Measurements from ENCODE around the gene PEX11B.

The PEX11B gene

DNA sequence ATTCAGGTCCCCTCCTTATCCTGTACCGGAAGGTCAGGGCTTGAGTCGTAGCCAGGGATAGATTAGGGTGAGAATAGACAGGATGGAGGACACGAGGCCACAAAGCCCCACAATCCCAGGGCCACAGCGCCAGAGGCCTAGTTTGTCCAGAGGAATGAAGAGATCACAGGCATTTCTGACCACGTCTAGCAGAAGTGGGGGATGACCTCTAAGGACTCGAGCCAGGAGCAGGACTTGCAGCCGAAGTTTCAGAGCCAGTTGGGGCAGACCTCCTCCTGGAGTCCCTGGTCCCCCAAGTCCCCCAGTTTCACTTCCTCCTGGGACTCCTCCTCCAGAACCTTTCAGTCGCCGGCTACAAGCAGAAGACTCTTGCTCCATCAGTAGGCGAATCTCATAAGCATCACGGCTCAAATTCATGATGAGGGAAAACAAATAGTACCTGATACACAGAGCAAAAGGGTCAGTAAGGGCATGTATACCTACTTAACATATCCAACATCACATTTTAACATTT, 6.3 kb downstream of the PEX11B start:
- DNase-seq = no peak

DNA sequence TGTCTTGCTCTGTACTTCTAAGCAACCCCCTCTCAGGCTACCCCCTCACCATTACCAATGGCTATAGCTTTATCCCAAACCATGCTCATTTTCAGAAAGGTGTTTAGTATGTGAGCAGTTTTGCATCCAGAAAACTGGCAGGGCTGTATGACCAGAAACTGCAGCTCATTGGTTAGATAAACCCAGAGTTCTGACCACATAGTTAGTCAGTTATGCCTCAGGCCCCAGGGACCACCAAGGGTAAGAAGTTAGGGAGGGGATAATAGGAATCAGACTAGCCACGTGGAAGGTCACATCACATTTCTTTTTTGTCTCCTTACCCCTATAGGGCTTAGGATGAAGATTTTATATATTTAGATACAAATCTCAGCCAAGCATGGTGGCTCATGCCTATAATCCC, 9.9 kb downstream of the PEX11B start:
- DNase-seq = no peak

DNA sequence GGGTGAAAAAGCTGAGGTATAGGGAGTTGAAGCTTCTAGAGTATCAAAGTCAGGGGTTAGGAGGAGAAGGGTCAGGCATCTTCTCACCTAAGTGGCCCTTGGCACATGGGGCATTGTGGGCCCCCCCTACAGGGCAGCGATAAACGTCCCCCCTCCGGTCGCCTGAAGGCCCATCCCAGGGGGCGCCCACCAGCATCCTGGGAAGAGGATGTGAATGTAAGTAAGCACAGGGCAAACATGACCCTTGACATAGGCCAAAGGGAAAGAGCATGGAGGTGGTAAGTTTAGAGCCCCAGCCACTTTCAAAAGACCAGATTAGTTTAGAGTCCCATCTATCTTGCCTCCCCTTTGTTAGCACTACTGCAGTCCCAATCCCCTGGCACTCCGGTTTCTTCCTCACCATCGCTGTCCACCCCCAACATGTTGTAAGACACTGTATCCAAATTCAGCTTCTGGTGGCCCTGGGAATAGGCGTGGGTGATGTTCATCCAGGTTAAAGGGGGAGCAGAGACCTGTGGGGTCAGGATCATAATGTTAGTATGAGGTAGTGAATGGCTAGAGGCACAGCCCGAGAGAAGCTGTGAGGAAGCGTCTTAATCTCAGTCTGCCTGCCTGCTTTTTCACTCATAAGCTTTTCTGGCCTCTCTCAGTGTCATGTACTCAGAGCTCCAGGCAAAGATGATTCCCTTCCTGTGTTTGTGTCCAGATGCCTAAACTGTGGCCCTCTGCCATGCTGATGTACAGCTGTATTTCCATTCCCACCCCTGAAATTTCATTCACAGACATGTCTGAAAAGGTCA, 11.4 kb downstream of the PEX11B start:
- no peak for DNase-seq

DNA sequence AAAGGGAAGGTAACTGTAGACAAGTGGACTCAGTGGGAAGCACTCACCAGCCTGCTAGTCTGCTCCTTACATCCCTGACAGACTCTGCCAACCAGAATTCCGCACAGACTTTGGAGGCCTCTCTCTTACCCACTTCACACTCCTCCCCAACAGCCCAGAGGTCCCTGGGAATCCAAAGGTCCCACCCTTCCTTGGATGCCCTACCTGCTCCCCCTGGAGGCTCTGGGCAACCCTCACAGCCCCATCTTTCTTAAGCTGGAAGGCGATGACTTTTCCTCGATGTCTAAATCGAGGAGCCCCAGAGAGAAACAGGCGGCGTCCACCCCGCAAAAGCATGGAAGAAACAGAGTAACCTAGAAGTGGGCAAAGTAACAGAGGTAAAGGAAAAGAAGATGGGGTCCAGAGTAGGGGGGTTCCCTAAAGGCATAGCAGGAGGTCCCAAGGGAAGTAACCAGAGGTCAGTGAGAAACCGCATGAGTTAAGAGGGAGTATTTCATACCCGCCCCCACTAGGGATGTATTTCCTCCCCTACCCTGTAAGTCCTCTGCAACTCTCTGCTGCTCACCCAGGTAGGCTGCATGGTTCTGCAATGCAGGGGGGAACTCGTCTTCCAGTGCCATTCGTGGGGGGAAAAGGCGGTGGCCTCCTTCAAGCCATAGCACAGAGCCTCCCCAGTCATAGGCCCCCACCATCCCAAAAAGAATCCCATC, 17.1 kb downstream of the PEX11B start:
- DNase-seq = no peak

DNA sequence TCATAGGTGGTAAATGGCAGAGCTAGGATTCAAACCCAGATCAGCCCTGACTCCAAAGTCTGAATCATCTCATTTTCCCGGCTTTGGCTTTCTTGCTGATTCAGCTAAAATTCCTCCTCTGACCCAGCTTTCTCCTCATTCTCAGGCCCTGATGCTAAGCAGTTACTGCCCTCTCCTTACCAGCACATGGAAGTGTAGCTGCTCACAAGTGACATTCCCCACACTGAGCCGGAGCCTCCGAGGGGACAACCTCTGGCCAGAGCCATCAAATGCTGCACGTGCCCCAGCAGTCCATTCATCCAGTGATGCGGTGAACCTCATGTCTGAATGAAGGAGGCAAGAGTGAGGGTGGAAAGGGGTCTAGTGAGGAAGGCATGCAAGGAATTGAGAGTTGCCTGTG, 19.8 kb downstream of the PEX11B start:
- no peak for DNase-seq

DNA sequence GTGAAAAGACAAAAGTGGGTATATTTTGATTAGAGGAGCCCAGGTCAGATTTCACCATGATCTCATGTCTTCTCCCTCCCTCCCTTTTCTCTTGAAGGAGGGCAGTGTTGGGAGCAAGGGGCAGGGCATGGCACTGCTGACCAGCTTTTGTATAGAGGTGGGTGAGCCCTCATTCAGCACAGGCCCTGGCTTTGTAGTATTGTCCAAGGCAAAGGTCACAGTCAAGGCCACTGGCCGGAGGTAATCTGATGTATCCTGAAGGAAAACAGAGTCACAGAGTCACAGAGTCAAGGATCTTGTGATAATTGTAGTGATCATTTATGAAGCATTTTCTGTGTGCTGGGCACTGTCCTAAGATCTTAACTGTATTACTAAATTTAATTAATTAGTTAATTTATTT, 20.5 kb downstream of the PEX11B start:
- no peak for DNase-seq

DNA sequence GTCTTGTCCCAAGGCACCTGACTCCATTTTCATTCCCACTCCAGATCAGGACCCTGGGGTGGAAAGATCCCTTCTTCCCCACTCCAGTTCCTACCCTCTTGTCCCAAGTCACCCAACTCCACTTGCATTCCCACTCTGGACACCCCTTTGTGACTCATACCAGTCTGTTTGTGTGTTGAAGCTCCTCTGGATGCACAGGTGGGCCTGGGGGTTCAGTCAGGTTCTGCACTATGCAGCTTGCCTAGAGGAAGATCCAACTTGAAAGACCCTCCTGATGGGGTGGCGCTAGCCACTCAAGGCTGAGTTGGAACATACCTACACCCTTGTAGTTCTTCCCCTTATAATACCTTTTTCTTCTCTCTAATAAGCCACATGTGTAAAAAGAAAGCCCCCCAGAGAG, 23.0 kb downstream of the PEX11B start:
- no peak for DNase-seq

DNA sequence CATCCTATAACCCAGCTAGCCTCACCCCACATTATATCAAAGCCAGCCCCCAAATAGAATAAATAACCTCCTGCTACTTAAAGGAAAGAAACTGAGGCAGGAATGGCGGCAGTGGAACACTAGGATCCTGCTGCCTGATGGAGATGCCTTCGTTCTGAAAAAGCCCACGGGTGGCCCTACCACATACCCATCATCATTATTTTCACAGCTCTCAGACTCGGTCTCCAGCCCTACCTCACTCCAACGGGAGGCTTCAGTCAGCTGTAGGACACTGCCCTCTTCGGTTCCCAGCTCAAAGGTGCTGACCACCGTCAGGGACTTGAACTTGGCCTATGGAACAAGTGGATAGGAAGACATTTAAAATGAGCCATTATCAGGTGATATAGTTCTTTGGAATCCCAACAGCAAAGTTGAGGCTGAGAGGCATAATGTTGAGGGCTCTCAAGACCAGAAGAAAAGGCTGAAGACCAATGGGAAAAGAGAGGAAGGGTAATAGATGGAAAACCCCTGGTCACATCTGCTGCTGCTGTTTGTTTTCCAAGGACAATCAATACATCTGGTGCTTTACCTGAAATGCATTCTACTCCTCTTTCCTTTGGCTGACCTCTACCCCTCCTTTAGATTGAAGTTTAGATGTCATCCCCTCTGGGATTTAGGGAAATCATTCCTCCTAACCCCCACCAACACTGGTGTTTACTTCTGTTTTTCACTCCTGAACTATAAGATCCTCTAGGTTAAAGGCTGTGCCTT, 25.0 kb downstream of the PEX11B start:
- DNase-seq = no peak

DNA sequence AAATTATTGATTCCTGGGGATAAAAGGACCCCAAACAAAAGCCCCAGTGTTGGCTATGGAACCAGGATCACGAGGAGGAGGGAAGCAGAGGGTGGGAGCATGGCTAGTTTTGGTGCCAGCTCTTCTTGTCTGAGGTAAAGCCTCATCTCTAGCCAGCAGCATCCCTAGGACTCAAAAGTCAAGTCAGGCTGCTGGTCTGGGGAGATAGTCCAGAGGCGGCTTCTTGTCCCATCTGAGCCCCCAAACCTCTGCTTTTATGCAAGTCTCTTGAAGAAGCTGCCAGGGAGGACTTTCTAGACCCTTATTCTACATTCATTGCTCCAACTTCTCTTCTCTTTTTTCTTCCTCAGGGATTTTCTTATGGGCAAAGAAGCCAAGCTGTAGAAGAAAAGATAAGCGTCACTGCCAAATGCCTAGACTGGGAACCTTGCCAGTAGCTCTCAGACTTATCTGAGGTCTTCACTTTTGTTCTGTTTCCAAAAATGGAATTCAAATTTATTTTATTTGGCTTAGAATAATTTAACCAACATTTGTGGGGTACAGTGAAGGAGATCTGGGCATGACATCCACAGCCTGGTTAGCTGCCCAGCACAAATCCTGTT, 25.9 kb downstream of the PEX11B start:
- DNase-seq = peak in 3 of 56 donors; percentile 29 to 34 (median 32)

DNA sequence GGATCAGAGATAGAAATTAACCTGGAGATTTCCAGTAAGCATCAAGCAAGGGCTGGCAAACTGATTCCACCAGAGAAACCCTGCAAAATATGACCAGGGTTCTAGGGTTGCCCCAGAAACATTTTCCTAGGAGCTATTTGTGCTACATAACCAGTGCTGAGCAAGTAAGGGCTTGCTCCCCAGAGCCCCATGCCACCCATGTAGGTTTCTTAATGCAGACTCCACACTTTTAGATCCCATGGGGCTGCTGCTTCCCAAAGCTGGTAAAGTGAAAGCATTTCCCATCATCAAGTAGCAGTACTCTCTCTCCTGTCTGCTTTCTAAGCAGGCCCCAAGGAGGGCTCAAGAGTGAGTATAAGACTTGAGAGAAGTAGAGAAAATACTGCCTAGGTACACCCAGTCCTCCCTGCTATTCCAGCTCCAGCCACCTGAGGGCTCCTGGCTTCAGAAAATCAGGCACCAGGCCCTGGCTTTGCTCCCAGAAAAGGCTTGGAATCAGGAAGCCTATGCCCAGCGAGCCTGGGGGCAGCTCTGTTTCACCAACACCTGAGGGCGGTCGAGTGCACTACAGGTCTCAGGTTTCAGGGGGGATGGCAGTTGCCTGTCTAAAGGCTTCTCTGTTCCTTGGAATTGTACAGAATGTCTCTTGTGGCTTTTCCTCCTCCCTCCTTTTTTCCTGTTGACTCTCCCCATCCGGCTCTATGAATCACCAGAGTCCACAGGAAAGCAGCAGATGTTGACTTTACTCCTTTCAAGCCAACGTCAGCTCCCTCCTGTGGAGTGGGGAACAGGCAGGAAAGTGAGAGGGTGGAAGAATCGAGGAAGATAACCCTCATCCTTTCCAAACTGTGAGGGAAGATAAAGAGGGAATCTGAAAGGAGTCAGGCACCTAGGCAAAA, 26.7 kb downstream of the PEX11B start:
- peak in 55 of 56 donors; percentile 30 to 95 (median 79) for DNase-seq

DNA sequence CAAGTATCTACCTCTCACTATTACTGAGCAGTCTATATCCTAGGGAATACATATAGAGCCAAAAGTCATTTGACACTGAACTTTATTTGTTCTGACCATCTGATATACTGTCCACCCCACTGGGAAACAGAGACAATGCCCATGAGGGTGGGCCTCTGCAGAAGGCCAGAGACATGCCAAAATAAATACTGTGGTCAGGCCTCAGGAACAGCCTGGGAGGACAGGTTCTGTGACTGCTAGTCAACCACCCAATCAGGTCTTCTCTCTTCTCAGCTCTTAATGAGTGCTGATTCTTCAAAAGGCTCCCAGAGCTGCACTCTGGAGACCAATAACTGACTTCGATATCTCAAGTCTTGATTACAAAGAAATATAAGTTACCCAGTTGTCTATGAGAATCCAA, 27.4 kb downstream of the PEX11B start:
- no peak for DNase-seq

DNA sequence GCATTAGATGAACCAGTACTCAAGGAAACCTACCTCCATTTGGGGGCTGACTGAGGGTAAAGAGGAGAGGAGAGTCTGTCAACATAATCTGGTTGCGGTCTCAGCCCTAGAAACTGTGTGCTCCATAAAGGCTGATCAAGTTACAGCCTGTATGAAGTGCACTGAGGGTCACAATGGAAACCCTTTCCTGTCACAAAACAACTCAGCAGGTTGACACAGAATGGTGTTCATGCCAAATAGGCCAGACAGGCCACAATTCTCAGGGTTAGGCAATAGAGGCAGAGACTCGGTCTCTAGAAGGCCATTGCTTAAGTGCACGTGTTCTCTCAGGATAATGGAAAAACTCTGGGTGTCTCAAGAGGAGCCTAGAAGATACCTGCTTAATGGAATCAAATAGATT, 28.8 kb downstream of the PEX11B start:
- DNase-seq = no peak

DNA sequence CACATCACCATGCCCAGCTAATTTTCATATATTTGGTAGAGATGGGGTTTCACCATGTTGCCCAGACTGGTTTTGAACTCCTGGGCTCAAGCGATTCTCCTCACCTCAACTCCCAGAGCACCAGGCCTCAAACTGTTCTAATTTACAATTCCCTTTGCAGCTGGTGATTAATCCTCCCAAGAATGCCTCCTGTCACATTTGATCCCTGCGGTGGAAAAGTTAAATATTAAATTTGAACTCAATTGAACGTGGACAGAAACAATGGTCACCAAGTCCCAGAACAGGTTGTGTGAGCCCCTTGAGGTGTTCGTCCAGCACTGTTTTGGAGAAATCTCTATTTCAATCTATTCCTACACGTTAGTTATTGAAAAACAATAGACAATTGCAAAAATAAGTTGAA, 30.9 kb downstream of the PEX11B start:
- no peak for DNase-seq

DNA sequence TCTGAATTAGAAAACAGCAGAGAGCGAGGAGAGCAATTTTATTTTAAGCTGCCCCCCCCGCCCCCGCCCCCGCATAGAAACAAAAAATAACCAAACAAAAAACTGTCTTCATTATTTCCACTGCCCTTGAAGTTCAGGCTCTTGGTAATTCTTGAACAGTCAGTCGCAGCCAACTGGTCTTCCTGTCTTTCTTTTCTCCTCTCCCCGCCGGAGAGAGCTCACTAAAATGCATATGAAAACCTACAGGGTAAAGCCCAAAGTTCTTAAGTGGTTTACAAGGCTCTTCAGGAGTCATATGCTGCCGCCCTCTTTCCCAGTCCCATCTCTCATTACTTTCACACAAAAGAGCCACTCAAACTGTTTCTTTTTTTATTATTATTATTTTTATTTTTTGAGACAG, 31.7 kb downstream of the PEX11B start:
- peak in 1 of 56 donors; percentile 7 for DNase-seq

DNA sequence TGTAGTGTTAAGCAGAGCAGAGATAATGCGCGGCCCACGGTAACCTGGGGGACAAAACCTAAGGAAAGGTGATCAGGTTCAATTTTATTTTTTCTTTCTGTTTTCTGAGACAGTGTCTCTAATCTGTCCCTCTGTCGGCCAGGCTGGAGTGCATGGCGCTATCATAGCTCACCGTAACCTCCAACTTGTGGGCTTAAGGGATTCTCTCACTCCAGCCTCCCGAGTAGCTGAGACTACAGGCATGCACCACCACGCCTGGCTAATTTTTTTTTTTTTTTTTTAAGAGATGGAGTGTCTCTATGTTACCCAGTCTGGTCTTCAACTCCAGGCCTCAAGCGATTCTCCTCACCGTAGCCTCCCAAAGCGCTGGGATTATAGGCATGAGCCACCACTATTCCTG, 32.1 kb downstream of the PEX11B start:
- no peak for DNase-seq

DNA sequence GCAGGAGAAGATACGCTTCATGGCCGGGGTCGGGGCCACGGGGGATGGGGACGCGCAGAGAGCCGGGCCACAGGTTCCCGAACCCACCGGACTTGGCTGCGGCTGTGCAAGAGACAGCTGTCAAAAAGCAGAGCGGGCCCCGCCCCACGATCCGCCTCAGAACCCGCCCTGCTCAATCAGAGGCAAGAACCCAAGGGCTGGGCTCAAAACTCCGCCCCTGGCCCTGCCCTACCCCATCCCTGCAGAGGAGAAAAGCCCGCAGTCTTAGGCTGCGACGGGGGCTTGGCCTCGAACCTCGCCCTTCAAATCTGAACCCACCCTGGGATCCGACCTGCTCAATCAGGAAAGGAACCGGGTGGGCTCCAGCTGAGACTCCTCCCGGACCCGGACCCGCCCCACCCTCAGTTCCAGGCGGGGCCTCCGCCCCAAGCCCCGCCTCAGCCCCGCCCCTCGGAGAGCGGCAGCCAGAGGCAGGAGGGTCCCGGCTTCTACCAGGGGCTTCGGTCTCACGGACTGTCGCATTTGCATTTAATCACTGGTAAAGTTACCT, 32.7 kb downstream of the PEX11B start, which contains the start of gene ANKRD35:
TSS of gene ANKRD35 (minus strand) at position 129 of the 550 bp plus-strand sequence. CDS start at position 21, 108 bp downstream.
- peak in 54 of 56 donors; percentile 18 to 95 (median 72) for DNase-seq

DNA sequence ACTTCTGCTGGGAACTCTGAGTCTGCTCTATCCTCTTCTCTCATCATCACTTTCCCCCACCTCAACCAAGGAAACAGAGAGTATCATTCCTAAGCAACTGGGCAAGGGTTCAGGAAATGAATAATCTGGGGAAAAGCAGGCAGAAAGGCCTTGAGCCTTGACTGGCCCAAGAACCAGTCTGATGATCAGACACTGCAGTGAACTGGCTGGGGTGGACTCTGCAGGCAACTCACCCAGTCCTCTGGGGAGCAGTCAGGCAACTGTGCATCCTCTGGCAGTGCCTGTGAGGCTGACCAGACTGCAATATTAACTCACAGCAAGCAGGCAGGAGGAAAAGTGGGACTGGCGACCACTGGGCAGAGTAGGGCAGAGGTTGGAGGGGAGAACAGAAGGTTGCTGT, 33.8 kb downstream of the PEX11B start:
- DNase-seq = no peak

DNA sequence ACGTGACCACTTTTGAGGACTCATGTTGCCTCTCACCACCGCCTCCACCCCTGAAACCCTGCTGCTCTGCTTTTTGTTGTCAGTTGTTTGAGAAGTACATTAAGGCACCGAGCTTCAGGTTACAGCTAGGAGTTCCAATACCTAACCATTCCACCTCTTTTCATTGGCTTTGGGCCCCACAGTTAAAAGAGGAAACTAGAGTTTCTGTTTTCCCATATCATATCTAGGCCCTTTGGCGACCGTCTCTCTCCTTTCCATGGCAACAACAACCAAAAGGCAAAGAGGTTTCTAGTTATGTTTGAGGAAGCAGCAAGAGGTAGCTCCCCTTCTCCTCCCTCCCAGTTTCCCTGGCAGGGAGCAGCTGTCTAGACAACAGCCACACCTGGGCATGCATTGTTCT, 38.7 kb downstream of the PEX11B start:
- no peak for DNase-seq

DNA sequence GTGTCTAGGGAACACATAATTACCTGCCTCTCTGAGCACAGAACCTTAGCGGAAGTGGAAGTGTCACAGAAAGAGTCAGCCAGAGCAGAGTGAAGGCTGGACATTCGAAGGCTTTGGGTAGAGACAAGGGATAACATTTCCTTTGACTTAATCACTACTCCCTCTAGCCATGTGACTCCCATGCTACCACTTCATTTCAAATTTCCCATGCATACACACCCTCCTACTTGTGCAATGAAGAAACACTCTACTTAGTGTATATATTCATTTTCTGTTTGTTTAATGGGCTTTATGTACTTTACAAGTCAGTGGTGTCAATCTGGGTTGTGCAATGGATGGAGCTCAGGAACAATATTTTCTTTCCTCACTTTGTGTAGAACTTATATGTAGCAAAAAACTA, 39.8 kb downstream of the PEX11B start:
- DNase-seq = no peak

DNA sequence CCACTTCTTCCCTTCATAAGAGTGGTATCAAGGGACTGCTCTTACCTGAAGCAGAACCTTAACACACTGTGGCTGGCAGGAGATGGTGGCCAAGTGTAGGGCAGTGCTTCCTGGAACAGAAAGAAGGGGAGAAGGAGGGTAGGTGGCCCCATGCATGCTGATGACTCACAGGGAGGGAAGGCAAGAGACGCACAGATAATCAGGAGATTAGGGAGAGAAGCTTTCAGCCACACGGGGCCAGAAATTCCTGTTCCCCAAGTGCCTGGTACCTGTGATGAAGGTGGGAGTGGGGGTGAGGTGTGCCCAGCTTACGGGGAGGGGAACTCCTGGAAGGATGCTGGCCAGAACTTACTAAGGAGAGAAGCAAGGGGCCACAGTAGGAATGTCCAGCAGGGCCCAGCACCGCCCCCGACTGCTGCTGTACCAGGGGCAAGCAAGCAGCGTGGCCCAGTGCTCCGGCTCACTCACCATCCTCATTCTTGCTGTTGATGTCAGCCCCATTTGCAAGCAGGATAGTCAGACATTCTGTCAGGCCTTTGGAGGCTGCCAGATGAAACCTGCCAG, 40.5 kb downstream of the PEX11B start:
- no peak for DNase-seq

Measured in amygdala (tissue), 56 donors.